Loucy (cell line): ENCODE results near the gene CERS6.

Experiments used
- H2AFZ ChIP-seq: fragments of 200-600 bp; sonication (generic); 2 replicates; pipeline ENCODE4 v1.6.0; 2016; ENCODE audit warnings: antibody characterized with exemption, mild to moderate bottlenecking, low read length, moderate library complexity
- H3F3A ChIP-seq: fragments of 200-600 bp; 2 replicates; pipeline ENCODE4 v1.6.0; 2016; ENCODE audit warnings: antibody characterized with exemption, low read depth, mild to moderate bottlenecking
- H3K27me3 ChIP-seq: fragments of 200-600 bp; sonication (generic); 2 replicates; pipeline ENCODE4 v1.6.1; 2014; ENCODE audit warnings: low read length, mild to moderate bottlenecking; ENCODE audit not compliant: insufficient read depth, poor library complexity, severe bottlenecking
- H3K36me3 ChIP-seq: fragments of 200-600 bp; sonication (generic); 2 replicates; pipeline ENCODE4 v1.6.1; 2016; ENCODE audit warnings: low read length; ENCODE audit not compliant: insufficient read depth
- H3K4me1 ChIP-seq: fragments of 200-600 bp; sonication (generic); 2 replicates; pipeline ENCODE4 v1.5.1; 2014; ENCODE audit warnings: low read length, mild to moderate bottlenecking; ENCODE audit not compliant: insufficient read depth, poor library complexity, severe bottlenecking
- H3K4me2 ChIP-seq: fragments of 200-600 bp; sonication (generic); 2 replicates; pipeline ENCODE4 v1.6.0; 2014; ENCODE audit warnings: antibody characterized with exemption, low read length, low read depth, mild to moderate bottlenecking; ENCODE audit not compliant: poor library complexity, severe bottlenecking
- H3K4me3 ChIP-seq: fragments of 200-600 bp; sonication (generic); 2 replicates; pipeline ENCODE4 v1.5.1; 2014; ENCODE audit warnings: low read length, mild to moderate bottlenecking, mixed read lengths; ENCODE audit not compliant: poor library complexity, severe bottlenecking
- H3K79me2 ChIP-seq: fragments of 200-600 bp; sonication (generic); 2 replicates; pipeline ENCODE4 v1.6.1; 2014; ENCODE audit warnings: low read length; ENCODE audit not compliant: insufficient read depth
- H3K9ac ChIP-seq: fragments of 200-600 bp; sonication (generic); 2 replicates; pipeline ENCODE4 v1.6.0; 2014; ENCODE audit warnings: mild to moderate bottlenecking, low read depth, low read length, moderate library complexity; ENCODE audit not compliant: poor library complexity, severe bottlenecking
- H3K9me2 ChIP-seq: fragments of 200-600 bp; sonication (generic); replicated peaks from 2 replicates; pipeline ENCODE4 v1.6.1; 2016; ENCODE audit warnings: low read depth, low read length, mixed read lengths
- H3K9me3 ChIP-seq: fragments of 200-600 bp; sonication (generic); 2 replicates; pipeline ENCODE4 v1.6.1; 2014; ENCODE audit warnings: mild to moderate bottlenecking, antibody characterized with exemption, low read length, low read depth; ENCODE audit not compliant: insufficient read depth
- H4K20me1 ChIP-seq: fragments of 200-600 bp; sonication (generic); 2 replicates; pipeline ENCODE4 v1.6.0; 2014; ENCODE audit warnings: antibody characterized with exemption, low read length, mild to moderate bottlenecking; ENCODE audit not compliant: insufficient read depth, poor library complexity, severe bottlenecking
- CTCF ChIP-seq: fragments of 200-600 bp; sonication (generic); conservative IDR thresholded peaks from 2 replicates; pipeline ENCODE4 v1.5.1; 2014; ENCODE audit warnings: mild to moderate bottlenecking, antibody characterized with exemption, low read length
- EZH2phosphoT487 ChIP-seq: fragments of 200-600 bp; IDR thresholded peaks from 2 replicates; pipeline ENCODE4 v1.6.1; 2018; ENCODE audit warnings: antibody characterized with exemption, mild to moderate bottlenecking, moderate library complexity, borderline replicate concordance

Gene CERS6

GRCh38 chr2:168639441-168639898, 183.4 kb downstream of the CERS6 start:
- no peaks in the 10 kb centered on the region for H3K27me3 ChIP-seq
- H3K9me2 ChIP-seq, result no peaks in the 10 kb centered on the region
- TF ChIP-seq EZH2phosphoT487, result no peak
- no peak for TF ChIP-seq CTCF
- no peak overlapping the region for H3K4me3 ChIP-seq
- no peaks in the 10 kb centered on the region for H3F3A ChIP-seq
- no peaks in the 10 kb centered on the region for H3K9me3 ChIP-seq
- 0 out of 2 replicates have a peak, but pooled peaks cover 11% of the 10 kb centered on the region for H3K79me2 ChIP-seq
- no peaks in the 10 kb centered on the region for H4K20me1 ChIP-seq
- peaks cover 3% of the 10 kb centered on the region for H3K4me1 ChIP-seq
- H3K9ac ChIP-seq, result no peak overlapping the region
- H3K36me3 ChIP-seq, result no peaks in the 10 kb centered on the region; the same call in 1 of the 2 replicates
- no peak overlapping the region for H3K4me2 ChIP-seq
- H2AFZ ChIP-seq, result no peak overlapping the region

DNA sequence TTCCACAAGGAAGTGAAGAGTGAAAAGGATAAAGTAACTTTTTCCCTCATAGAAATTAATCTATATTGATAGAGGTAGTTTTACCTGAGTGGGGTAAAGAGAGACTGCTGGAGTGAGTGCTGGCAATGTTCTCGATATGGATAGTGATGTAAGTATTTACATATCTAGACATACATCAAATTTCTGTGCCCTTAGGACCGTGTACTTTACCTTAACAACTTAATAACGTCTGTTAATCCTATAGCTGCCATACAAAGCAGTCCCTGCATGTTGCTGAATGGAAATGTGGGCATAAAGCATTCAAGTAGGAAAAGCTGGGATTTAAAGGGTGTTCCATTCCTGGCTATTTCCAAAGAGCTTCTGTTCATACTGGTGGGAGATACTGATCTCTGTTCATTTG, 184.0 kb downstream of the CERS6 start:
- H3K27me3 ChIP-seq, result no peaks in the 10 kb centered on the region
- H3K36me3 ChIP-seq, result no peaks in the 10 kb centered on the region; the same call in 1 of the 2 replicates
- H3K9me3 ChIP-seq, result no peaks in the 10 kb centered on the region
- H3K4me3 ChIP-seq, result no peak overlapping the region
- no peak overlapping the region for H3K4me2 ChIP-seq
- no peaks in the 10 kb centered on the region for H3K9me2 ChIP-seq
- H4K20me1 ChIP-seq, result no peaks in the 10 kb centered on the region
- H3K79me2 ChIP-seq, result 0 out of 2 replicates have a peak, but pooled peaks cover 11% of the 10 kb centered on the region
- no peak overlapping the region for H3K9ac ChIP-seq
- H2AFZ ChIP-seq, result no peak overlapping the region
- TF ChIP-seq CTCF, result no peak
- TF ChIP-seq EZH2phosphoT487, result no peak
- peaks cover 4% of the 10 kb centered on the region for H3K4me1 ChIP-seq
- H3F3A ChIP-seq, result no peaks in the 10 kb centered on the region

DNA sequence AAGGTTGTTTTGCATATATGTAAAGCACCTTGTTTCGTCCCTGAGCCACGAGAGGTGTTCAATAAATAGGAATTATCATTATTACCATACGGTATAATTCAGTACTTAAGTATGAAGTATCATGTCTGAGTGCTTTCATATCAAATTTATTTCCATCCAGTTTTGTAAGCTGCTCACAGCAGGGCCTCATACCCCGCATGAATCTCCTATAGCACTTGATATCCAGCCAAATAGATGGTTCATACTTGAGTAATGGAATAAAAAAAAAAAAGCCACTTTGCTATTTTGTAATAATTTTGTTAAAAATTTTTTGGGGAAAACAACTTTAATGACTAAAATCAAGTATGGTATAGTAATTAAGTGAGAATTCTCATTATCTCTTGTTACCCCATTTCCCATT, 185.6 kb downstream of the CERS6 start:
- no peak overlapping the region for H2AFZ ChIP-seq
- no peaks in the 10 kb centered on the region for H3K9me2 ChIP-seq
- no peaks in the 10 kb centered on the region for H3F3A ChIP-seq
- no peak overlapping the region for H3K4me3 ChIP-seq
- no peaks in the 10 kb centered on the region for H3K36me3 ChIP-seq
- no peak overlapping the region for H3K9ac ChIP-seq
- H3K79me2 ChIP-seq, result 0 out of 2 replicates have a peak, but pooled peaks cover 11% of the 10 kb centered on the region
- H4K20me1 ChIP-seq, result no peaks in the 10 kb centered on the region
- no peaks in the 10 kb centered on the region for H3K27me3 ChIP-seq
- peaks cover 4% of the 10 kb centered on the region for H3K4me1 ChIP-seq
- H3K9me3 ChIP-seq, result no peaks in the 10 kb centered on the region
- TF ChIP-seq CTCF (no peak), EZH2phosphoT487 (no peak)
- H3K4me2 ChIP-seq, result no peak overlapping the region
